HL-60 (cell line): Measurements from ENCODE around the gene NAT14.

Experiments
- CTCF ChIP-seq: IDR thresholded peaks from one replicate; pipeline ENCODE4 v1.5.1; 2011; ENCODE audit warnings: low read length, control low read depth, inconsistent platforms; ENCODE audit not compliant: insufficient read depth
- SPI1 ChIP-seq: IDR thresholded peaks from 2 replicates; pipeline ENCODE4 v1.6.1; 2012; ENCODE audit warnings: low read depth, mild to moderate bottlenecking, borderline replicate concordance

GRCh38 chr19:55519451-55520311, 34.7 kb downstream of the NAT14 start:
- TF ChIP-seq CTCF (no peak), SPI1 (no peak)
